HEK293 (cell line): ENCODE measurements around the gene DCAF4.

Experiments
- BCL11B ChIP-seq: fragments of 450-650 bp; formaldehyde crosslinking; IDR thresholded peaks from 2 replicates; pipeline ENCODE4 v1.5.1; 2016; ENCODE audit warnings: low read depth, missing biosample characterization, missing genetic modification characterization
- GFI1B ChIP-seq: fragments of 450-650 bp; formaldehyde crosslinking; IDR thresholded peaks from 2 replicates; pipeline ENCODE4 v1.5.1; 2016; ENCODE audit warnings: missing biosample characterization, missing genetic modification characterization
- GLI4 ChIP-seq: fragments of 450-650 bp; formaldehyde crosslinking; IDR thresholded peaks from 2 replicates; pipeline ENCODE4 v1.5.1; 2016; ENCODE audit warnings: missing biosample characterization, missing genetic modification characterization
- HIC1 ChIP-seq: fragments of 450-650 bp; formaldehyde crosslinking; IDR thresholded peaks from 2 replicates; pipeline ENCODE4 v1.5.1; 2016; ENCODE audit warnings: missing biosample characterization, missing genetic modification characterization
- MYNN ChIP-seq: fragments of 450-650 bp; formaldehyde crosslinking; IDR thresholded peaks from 2 replicates; pipeline ENCODE4 v1.5.1; 2016; ENCODE audit warnings: missing biosample characterization, missing genetic modification characterization, borderline replicate concordance
- SP7 ChIP-seq: fragments of 450-650 bp; formaldehyde crosslinking; IDR thresholded peaks from 2 replicates; pipeline ENCODE4 v1.5.1; 2016; ENCODE audit warnings: missing biosample characterization, missing genetic modification characterization
- WT1 ChIP-seq: fragments of 450-650 bp; formaldehyde crosslinking; IDR thresholded peaks from 2 replicates; pipeline ENCODE4 v1.5.1; 2016; ENCODE audit warnings: missing biosample characterization, missing genetic modification characterization
- YY1 ChIP-seq: fragments of 450-650 bp; formaldehyde crosslinking; IDR thresholded peaks from 2 replicates; pipeline ENCODE4 v1.5.1; 2018; ENCODE audit warnings: missing biosample characterization, missing genetic modification characterization
- ZBTB1 ChIP-seq: fragments of 450-650 bp; formaldehyde crosslinking; IDR thresholded peaks from 2 replicates; pipeline ENCODE4 v1.5.1; 2016; ENCODE audit warnings: missing biosample characterization, missing genetic modification characterization
- ZBTB6 ChIP-seq: fragments of 450-650 bp; formaldehyde crosslinking; IDR thresholded peaks from 2 replicates; pipeline ENCODE4 v1.5.1; 2017; ENCODE audit warnings: missing biosample characterization, missing genetic modification characterization
- ZEB2 ChIP-seq: fragments of 450-650 bp; formaldehyde crosslinking; IDR thresholded peaks from 2 replicates; pipeline ENCODE4 v1.5.1; 2016; ENCODE audit warnings: missing biosample characterization, missing genetic modification characterization
- ZFHX2 ChIP-seq: fragments of 450-650 bp; formaldehyde crosslinking; conservative IDR thresholded peaks from 2 replicates; pipeline ENCODE4 v1.5.1; 2016; ENCODE audit warnings: missing biosample characterization, missing genetic modification characterization
- ZNF132 ChIP-seq: fragments of 450-650 bp; formaldehyde crosslinking; IDR thresholded peaks from 2 replicates; pipeline ENCODE4 v1.5.1; 2017; ENCODE audit warnings: missing biosample characterization, missing genetic modification characterization, borderline replicate concordance
- ZNF16 ChIP-seq: fragments of 450-650 bp; formaldehyde crosslinking; IDR thresholded peaks from 2 replicates; pipeline ENCODE4 v1.5.1; 2016; ENCODE audit warnings: low read depth, missing biosample characterization, missing genetic modification characterization
- ZNF202 ChIP-seq: fragments of 450-650 bp; formaldehyde crosslinking; IDR thresholded peaks from 2 replicates; pipeline ENCODE4 v1.5.1; 2016; ENCODE audit warnings: missing biosample characterization, missing genetic modification characterization, borderline replicate concordance
- ZNF23 ChIP-seq: fragments of 450-650 bp; formaldehyde crosslinking; IDR thresholded peaks from 2 replicates; pipeline ENCODE4 v1.5.1; 2016; ENCODE audit warnings: missing biosample characterization, missing genetic modification characterization, borderline replicate concordance
- ZNF24 ChIP-seq: fragments of 450-650 bp; formaldehyde crosslinking; IDR thresholded peaks from 2 replicates; pipeline ENCODE4 v1.5.1; 2016; ENCODE audit warnings: missing biosample characterization, missing genetic modification characterization
- ZNF248 ChIP-seq: fragments of 450-650 bp; formaldehyde crosslinking; IDR thresholded peaks from 2 replicates; pipeline ENCODE4 v1.5.1; 2017; ENCODE audit warnings: missing biosample characterization, missing genetic modification characterization
- ZNF341 ChIP-seq: fragments of 450-650 bp; formaldehyde crosslinking; IDR thresholded peaks from 2 replicates; pipeline ENCODE4; 2016; ENCODE audit warnings: low read depth, missing biosample characterization, missing genetic modification characterization
- ZNF391 ChIP-seq: fragments of 450-650 bp; formaldehyde crosslinking; IDR thresholded peaks from 2 replicates; pipeline ENCODE4 v1.5.1; 2016; ENCODE audit warnings: low read depth, missing biosample characterization, missing genetic modification characterization, borderline replicate concordance
- ZNF394 ChIP-seq: fragments of 450-650 bp; formaldehyde crosslinking; IDR thresholded peaks from 2 replicates; pipeline ENCODE4 v1.5.1; 2016; ENCODE audit warnings: missing biosample characterization, missing genetic modification characterization, mild to moderate bottlenecking, moderate library complexity, borderline replicate concordance
- ZNF426 ChIP-seq: fragments of 450-650 bp; formaldehyde crosslinking; IDR thresholded peaks from 2 replicates; pipeline ENCODE4 v1.5.1; 2017; ENCODE audit warnings: missing biosample characterization, missing genetic modification characterization, mild to moderate bottlenecking, inconsistent platforms, moderate library complexity
- ZNF513 ChIP-seq: fragments of 450-650 bp; IDR thresholded peaks from 2 replicates; pipeline ENCODE4 v1.5.1; 2018; ENCODE audit warnings: missing biosample characterization, missing genetic modification characterization
- ZNF521 ChIP-seq: fragments of 450-650 bp; formaldehyde crosslinking; IDR thresholded peaks from 2 replicates; pipeline ENCODE4 v1.5.1; 2017; ENCODE audit warnings: missing biosample characterization, mild to moderate bottlenecking, missing genetic modification characterization
- ZNF549 ChIP-seq: fragments of 450-650 bp; IDR thresholded peaks from 2 replicates; pipeline ENCODE4 v1.5.1; 2018; ENCODE audit warnings: missing biosample characterization, missing genetic modification characterization, mild to moderate bottlenecking, inconsistent platforms, moderate library complexity
- ZNF555 ChIP-seq: fragments of 450-650 bp; formaldehyde crosslinking; conservative IDR thresholded peaks from 2 replicates; pipeline ENCODE4 v1.5.1; 2017; ENCODE audit warnings: missing biosample characterization, mild to moderate bottlenecking, missing genetic modification characterization, inconsistent platforms
- ZNF558 ChIP-seq: fragments of 450-650 bp; formaldehyde crosslinking; IDR thresholded peaks from 2 replicates; pipeline ENCODE4 v1.5.1; 2016; ENCODE audit warnings: missing biosample characterization, missing genetic modification characterization
- ZNF560 ChIP-seq: fragments of 450-650 bp; formaldehyde crosslinking; IDR thresholded peaks from 2 replicates; pipeline ENCODE4 v1.5.1; 2017; ENCODE audit warnings: missing biosample characterization, missing genetic modification characterization, borderline replicate concordance
- ZNF571 ChIP-seq: fragments of 450-650 bp; formaldehyde crosslinking; IDR thresholded peaks from 2 replicates; pipeline ENCODE4 v1.5.0; 2017; ENCODE audit warnings: missing biosample characterization, missing genetic modification characterization
- ZNF610 ChIP-seq: fragments of 450-650 bp; formaldehyde crosslinking; IDR thresholded peaks from 2 replicates; pipeline ENCODE4 v1.5.1; 2016; ENCODE audit warnings: missing biosample characterization, missing genetic modification characterization, borderline replicate concordance
- ZNF621 ChIP-seq: fragments of 450-650 bp; formaldehyde crosslinking; IDR thresholded peaks from 2 replicates; pipeline ENCODE4 v1.5.1; 2017; ENCODE audit warnings: missing biosample characterization, missing genetic modification characterization
- ZNF623 ChIP-seq: fragments of 450-650 bp; formaldehyde crosslinking; IDR thresholded peaks from 2 replicates; pipeline ENCODE4 v1.5.1; 2016; ENCODE audit warnings: missing biosample characterization, missing genetic modification characterization
- ZNF645 ChIP-seq: fragments of 450-650 bp; formaldehyde crosslinking; IDR thresholded peaks from 2 replicates; pipeline ENCODE4; 2016; ENCODE audit warnings: missing biosample characterization, missing genetic modification characterization
- ZNF677 ChIP-seq: fragments of 450-650 bp; IDR thresholded peaks from 2 replicates; pipeline ENCODE4 v1.5.0; 2018; ENCODE audit warnings: missing biosample characterization, mild to moderate bottlenecking, missing genetic modification characterization, moderate library complexity
- ZNF830 ChIP-seq: fragments of 450-650 bp; IDR thresholded peaks from 2 replicates; pipeline ENCODE4 v1.5.0; 2018; ENCODE audit warnings: missing biosample characterization, missing genetic modification characterization, low read depth, mild to moderate bottlenecking, moderate library complexity
- ZXDB ChIP-seq: fragments of 450-650 bp; formaldehyde crosslinking; IDR thresholded peaks from 2 replicates; pipeline ENCODE4 v1.5.1; 2016; ENCODE audit warnings: missing biosample characterization, missing genetic modification characterization

The DCAF4 gene

GRCh38 chr14:72962829-72963312 lies 36.6 kb downstream of the DCAF4 start (continued):
- no peak for TF ChIP-seq ZNF549
- TF ChIP-seq ZNF610 (tag by site-specific recombination): no peak
- TF ChIP-seq ZEB2 (tag by site-specific recombination): no peak
- TF ChIP-seq WT1: no peak; the same call in 1 of the 2 replicates
- TF ChIP-seq ZNF16 (tag by site-specific recombination): no peak
- no peak for TF ChIP-seq ZBTB6 (tag by site-specific recombination)
- TF ChIP-seq ZNF394: peak; percentile 22; the same call in 1 of the 2 replicates
- no peak for TF ChIP-seq ZBTB1
- no peak for TF ChIP-seq ZNF621 (tag by site-specific recombination)
- peak; percentile 69 for TF ChIP-seq ZFHX2
- TF ChIP-seq GFI1B (tag by site-specific recombination): no peak
- TF ChIP-seq ZNF555 (tag by site-specific recombination): no peak
- TF ChIP-seq ZNF24 (tag by site-specific recombination): peak; percentile 20; the same call in 1 of the 2 replicates
- TF ChIP-seq ZNF677 (tag by site-specific recombination): no peak
- no peak for TF ChIP-seq ZNF513
- no peak for TF ChIP-seq ZNF521 (tag by site-specific recombination)
- no peak for TF ChIP-seq ZNF132 (tag by site-specific recombination)
- no peak for TF ChIP-seq ZNF426 (tag by site-specific recombination)
- TF ChIP-seq ZNF558 (tag by site-specific recombination): peak; percentile 30; the same call in 1 of the 2 replicates
- TF ChIP-seq ZNF248: no peak
- no peak for TF ChIP-seq MYNN (tag by site-specific recombination)
- TF ChIP-seq ZNF391: no peak
- no peak for TF ChIP-seq ZNF645 (tag by site-specific recombination)
- no peak for TF ChIP-seq HIC1 (tag by site-specific recombination)
- TF ChIP-seq ZNF23: no peak
- no peak for TF ChIP-seq GLI4 (tag by site-specific recombination)
- no peak for TF ChIP-seq ZNF571 (tag by site-specific recombination)
- no peak for TF ChIP-seq ZNF830 (tag by site-specific recombination)
- no peak; the same call in 1 of the 2 replicates for TF ChIP-seq ZXDB (tag by site-specific recombination)
- no peak for TF ChIP-seq YY1 (tag by site-specific recombination)
- no peak for TF ChIP-seq BCL11B (tag by site-specific recombination)
- no peak for TF ChIP-seq ZNF341 (tag by site-specific recombination)
- no peak for TF ChIP-seq ZNF202 (tag by site-specific recombination)
- no peak for TF ChIP-seq ZNF560
- TF ChIP-seq ZNF623 (tag by site-specific recombination): no peak
- TF ChIP-seq SP7 (tag by site-specific recombination): peak; percentile 43; the same call in 1 of the 2 replicates
